SK-N-SH treated with all-trans-retinoic acid at 6 μM for 48 hours (cell line): ENCODE measurements around the gene POLR3G.

Experiments used
- ARNTL ChIP-seq: fragments of 450-650 bp; formaldehyde crosslinking; IDR thresholded peaks from 2 replicates; pipeline ENCODE4 v1.5.0; 2020; ENCODE audit warnings: low read depth, mild to moderate bottlenecking, moderate library complexity, borderline replicate concordance
- RARB ChIP-seq: fragments of 250-450 bp; sonication (Bioruptor Pico); IDR thresholded peaks from 2 replicates; pipeline ENCODE4 v1.8.0; 2021; ENCODE audit warnings: mild to moderate bottlenecking, moderate library complexity
- SNAI2 ChIP-seq: fragments of 250-450 bp; sonication (Bioruptor Pico); IDR thresholded peaks from 2 replicates; pipeline ENCODE4 v1.5.0; 2020; ENCODE audit warnings: mild to moderate bottlenecking, moderate library complexity
- TOX ChIP-seq: fragments of 250-450 bp; sonication (Bioruptor Pico); IDR thresholded peaks from 2 replicates; pipeline ENCODE4 v1.8.0; 2021; ENCODE audit warnings: mild to moderate bottlenecking, moderate library complexity, borderline replicate concordance
- ZFP3 ChIP-seq: fragments of 250-450 bp; sonication (Bioruptor Pico); IDR thresholded peaks from 2 replicates; pipeline ENCODE4 v1.5.0; 2020; ENCODE audit warnings: mild to moderate bottlenecking, moderate library complexity
- TF ChIP-seq, protein P1 (sequence below): fragments of 250-450 bp; sonication (Bioruptor Pico); IDR thresholded peaks from 2 replicates; pipeline ENCODE4 v1.5.1; 2021; ENCODE audit warnings: mild to moderate bottlenecking, moderate library complexity

- TF ChIP-seq TOX (CRISPR knock-in tag) (no peak), ZFP3 (CRISPR knock-in tag) (no peak), ARNTL (no peak), RARB (CRISPR knock-in tag) (no peak), SNAI2 (CRISPR knock-in tag) (no peak)
- TF ChIP-seq, protein P1, sequence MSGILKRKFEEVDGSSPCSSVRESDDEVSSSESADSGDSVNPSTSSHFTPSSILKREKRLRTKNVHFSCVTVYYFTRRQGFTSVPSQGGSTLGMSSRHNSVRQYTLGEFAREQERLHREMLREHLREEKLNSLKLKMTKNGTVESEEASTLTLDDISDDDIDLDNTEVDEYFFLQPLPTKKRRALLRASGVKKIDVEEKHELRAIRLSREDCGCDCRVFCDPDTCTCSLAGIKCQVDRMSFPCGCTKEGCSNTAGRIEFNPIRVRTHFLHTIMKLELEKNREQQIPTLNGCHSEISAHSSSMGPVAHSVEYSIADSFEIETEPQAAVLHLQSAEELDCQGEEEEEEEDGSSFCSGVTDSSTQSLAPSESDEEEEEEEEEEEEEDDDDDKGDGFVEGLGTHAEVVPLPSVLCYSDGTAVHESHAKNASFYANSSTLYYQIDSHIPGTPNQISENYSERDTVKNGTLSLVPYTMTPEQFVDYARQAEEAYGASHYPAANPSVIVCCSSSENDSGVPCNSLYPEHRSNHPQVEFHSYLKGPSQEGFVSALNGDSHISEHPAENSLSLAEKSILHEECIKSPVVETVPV (CRISPR knock-in tag) = no peak
Observed at GRCh38 chr5:90504743-90505142, 30.1 kb downstream of the POLR3G start.
